Type B pancreatic cell (in vitro differentiated cells): ENCODE measurements around the gene PTPRM. TPM values are rescaled to one million over a fixed set of nuclear protein-coding genes. Genes with fewer than 3 reads are reported as not detected.
A peak's percentile ranks its signal among the peaks of the same experiment; 100 is the strongest.

Experiments used
- DNase-seq: peaks from one replicate; pipeline ENCODE4 v3.0.0; 2021; ENCODE audit warnings: mixed read lengths; ENCODE audit not compliant: unreplicated experiment; ENCODE audit errors: extremely low spot score
- H3K27ac Mint-ChIP-seq: 2 replicates; pipeline ENCODE4 v1.8.0; 2021; ENCODE audit warnings: mild to moderate bottlenecking, mixed read lengths
- H3K27me3 Mint-ChIP-seq: 2 replicates; pipeline ENCODE4 v1.8.0; 2021; ENCODE audit warnings: mixed read lengths
- H3K36me3 Mint-ChIP-seq: 2 replicates; pipeline ENCODE4 v1.8.0; 2021; ENCODE audit warnings: mixed read lengths
- H3K4me1 Mint-ChIP-seq: one replicate; pipeline ENCODE4 v1.8.0; 2021; ENCODE audit warnings: mixed read lengths; ENCODE audit not compliant: unreplicated experiment
- H3K4me3 Mint-ChIP-seq: 2 replicates; pipeline ENCODE4 v1.8.0; 2021; ENCODE audit warnings: mild to moderate bottlenecking, mixed read lengths
- H3K9me3 Mint-ChIP-seq: 2 replicates; pipeline ENCODE4 v1.8.0; 2021; ENCODE audit warnings: mixed read lengths
- total RNA-seq: library from RNA; stranded (reverse); gene quantifications from 2 replicates; pipeline ENCODE4 v1.2.1, GENCODE V29; 2021; ENCODE audit warnings: low replicate concordance
- TF ChIP-seq, protein P1 (sequence below): fragments of 200-600 bp; sonication (generic); conservative IDR thresholded peaks from 2 replicates; pipeline ENCODE4 v1.5.0; 2021; ENCODE audit warnings: antibody characterized with exemption, mild to moderate bottlenecking

The PTPRM gene
- total RNA-seq, 1 donor from 2014 or later: 18.6 TPM

DNA sequence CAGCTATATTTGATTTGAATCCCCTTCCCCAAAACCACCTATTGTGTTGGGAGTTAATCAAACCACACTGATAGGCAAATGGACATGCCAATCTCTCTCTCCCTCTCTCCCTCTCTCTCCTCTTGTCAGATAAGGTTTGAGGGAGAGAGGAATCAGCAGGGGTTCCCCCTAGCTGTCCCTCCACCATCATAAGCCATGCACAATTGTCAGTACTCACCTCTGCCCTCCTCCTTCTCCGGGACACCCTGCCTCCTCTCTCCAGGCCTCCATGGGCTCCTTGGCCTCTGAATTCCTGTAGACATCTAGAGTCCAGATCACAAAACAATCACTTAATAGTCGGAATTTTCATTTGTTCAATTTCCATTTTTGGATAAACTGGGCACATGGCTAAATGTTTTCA is 798.4 kb downstream of the PTPRM start:
- Mint-ChIP-seq H3K36me3 (no peaks in the 10 kb centered on the region), H3K27me3 (peaks cover 62% of the 10 kb centered on the region), H3K27ac (no peak overlapping the region), H3K4me1 (peaks cover 5% of the 10 kb centered on the region), H3K4me3 (no peak overlapping the region), H3K9me3 (no peaks in the 10 kb centered on the region)
- TF ChIP-seq, protein P1, sequence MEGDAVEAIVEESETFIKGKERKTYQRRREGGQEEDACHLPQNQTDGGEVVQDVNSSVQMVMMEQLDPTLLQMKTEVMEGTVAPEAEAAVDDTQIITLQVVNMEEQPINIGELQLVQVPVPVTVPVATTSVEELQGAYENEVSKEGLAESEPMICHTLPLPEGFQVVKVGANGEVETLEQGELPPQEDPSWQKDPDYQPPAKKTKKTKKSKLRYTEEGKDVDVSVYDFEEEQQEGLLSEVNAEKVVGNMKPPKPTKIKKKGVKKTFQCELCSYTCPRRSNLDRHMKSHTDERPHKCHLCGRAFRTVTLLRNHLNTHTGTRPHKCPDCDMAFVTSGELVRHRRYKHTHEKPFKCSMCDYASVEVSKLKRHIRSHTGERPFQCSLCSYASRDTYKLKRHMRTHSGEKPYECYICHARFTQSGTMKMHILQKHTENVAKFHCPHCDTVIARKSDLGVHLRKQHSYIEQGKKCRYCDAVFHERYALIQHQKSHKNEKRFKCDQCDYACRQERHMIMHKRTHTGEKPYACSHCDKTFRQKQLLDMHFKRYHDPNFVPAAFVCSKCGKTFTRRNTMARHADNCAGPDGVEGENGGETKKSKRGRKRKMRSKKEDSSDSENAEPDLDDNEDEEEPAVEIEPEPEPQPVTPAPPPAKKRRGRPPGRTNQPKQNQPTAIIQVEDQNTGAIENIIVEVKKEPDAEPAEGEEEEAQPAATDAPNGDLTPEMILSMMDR: no peak
- DNase-seq: no peak

DNA sequence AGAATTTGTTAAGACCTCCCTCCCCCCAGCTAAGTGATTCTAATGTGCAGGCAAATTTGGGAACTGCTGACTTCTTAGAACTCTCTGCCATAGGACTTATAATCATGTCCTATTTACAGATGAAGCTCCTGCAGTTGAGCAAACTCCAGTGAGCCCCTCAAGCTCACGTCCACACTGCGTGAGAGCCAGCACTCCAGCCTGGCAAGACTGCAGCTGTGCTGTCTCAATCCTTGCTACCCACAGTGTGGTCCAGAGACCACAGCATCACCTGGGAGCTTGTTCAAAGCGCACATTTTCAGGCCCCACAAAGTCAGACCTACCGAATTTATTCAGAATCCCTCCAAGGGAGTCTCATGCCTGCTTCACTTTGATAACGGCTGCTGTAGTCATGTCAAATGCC is 799.0 kb downstream of the PTPRM start:
- H3K27ac Mint-ChIP-seq: no peak overlapping the region
- H3K4me1 Mint-ChIP-seq: peaks cover 5% of the 10 kb centered on the region

DNA sequence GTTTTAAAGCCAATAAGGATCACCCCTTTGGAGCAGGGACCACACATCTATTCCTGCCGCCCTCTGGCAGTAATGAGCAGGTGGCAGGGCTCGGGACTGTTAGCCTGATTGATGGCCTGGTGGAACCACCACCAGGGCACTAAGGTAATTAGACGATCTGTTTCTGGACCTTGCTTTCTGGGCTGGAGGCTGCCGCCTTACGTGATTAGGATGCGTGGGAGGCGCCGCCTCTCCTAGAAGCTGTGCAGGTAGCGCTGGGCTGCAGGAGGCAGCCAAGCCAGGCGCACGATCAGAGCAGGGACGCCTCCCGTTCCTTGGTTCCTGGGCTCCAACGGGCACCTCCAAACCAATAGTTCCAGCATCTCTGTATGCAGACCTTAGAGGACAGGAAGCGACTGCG is 799.5 kb downstream of the PTPRM start:
- Mint-ChIP-seq H3K4me3 (peak overlapping the region; percentile 76), H3K27ac (no peak overlapping the region), H3K9me3 (no peaks in the 10 kb centered on the region), H3K27me3 (peaks cover 61% of the 10 kb centered on the region), H3K36me3 (no peaks in the 10 kb centered on the region), H3K4me1 (peaks cover 5% of the 10 kb centered on the region)
- no peak for DNase-seq
- TF ChIP-seq, protein P1: no peak

More for the DNA sequence above, 799.0 kb downstream of the PTPRM start:
- H3K27me3 Mint-ChIP-seq: peaks cover 59% of the 10 kb centered on the region
- H3K36me3 Mint-ChIP-seq: no peaks in the 10 kb centered on the region
- peak overlapping the region; percentile 21 for H3K4me3 Mint-ChIP-seq
- H3K9me3 Mint-ChIP-seq: no peaks in the 10 kb centered on the region
- no peak for DNase-seq
- TF ChIP-seq, protein P1: no peak

DNA sequence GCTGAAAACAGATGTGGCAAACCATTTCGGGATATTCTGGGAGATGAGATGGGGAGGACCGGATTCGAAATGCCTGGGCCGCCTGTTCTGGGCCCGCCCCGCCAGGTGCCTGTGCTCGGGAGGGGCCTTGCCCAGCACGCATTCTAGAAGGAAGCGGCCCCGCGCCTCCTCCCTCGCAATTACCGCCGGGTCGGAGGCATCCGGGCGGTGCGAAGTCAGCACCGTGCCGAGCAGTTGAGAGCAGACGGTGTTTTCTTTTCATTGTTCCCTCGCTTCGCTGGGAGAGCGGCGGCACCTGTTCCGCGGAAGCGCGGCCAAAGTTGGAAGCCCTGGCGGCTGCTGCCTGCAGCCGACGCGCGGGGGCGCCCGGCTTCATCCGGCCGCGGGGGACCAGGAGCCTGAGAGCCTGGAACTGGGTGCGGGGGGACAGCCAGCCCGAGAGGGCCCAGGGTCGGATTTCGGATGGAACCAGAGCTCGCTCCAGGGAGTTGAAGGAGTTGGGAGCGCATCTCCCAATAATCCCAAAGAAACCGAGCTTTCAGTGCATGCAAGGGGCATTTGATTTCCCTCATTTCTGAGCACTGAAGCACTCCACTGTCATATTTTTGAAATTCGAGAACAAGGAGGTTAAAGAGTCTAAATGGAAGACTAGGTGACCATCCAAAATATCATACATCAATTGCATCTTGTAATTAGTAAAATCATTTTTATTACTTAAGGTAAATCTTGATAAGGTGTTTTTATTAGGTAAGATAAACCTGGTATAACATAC is 800.3 kb downstream of the PTPRM start:
- no peak for DNase-seq
- peak overlapping the region; percentile 76 for H3K4me3 Mint-ChIP-seq

DNA sequence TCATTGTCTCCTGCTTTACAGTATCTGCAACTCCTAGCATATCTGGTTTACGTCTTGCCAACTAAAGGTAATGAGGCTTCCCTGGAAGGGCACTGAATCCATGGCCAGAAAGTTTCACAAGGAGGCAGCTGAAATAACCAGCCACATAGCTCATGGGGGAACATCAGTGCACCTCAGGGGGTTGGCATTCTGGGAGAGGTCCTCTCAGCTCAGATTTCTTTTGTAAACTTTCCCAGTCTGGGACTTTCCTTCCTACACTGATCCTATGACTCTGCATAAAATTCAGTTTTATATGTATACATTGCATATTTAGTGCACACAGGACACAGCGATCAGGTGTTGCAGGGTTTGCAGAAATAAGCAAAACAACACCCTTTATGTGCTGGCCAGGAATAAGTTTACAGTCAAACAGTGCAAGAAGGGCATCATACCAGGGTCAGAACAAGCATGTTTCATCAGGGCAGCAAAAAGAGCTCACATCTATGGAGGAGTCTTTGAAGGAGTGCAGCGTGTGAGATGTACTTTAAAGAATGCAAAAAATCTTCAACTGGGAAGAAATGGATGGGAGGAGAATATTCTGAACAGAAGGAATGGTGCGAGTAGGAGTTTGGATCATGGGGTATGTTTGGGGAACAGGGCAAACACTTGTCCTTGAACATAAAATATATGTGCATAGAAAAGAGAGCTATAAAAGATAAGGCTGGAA is 801.5 kb downstream of the PTPRM start:
- peaks cover 46% of the 10 kb centered on the region for H3K27me3 Mint-ChIP-seq
- H3K36me3 Mint-ChIP-seq: no peaks in the 10 kb centered on the region
- H3K27ac Mint-ChIP-seq: no peak overlapping the region
- no peaks in the 10 kb centered on the region for H3K9me3 Mint-ChIP-seq
- H3K4me1 Mint-ChIP-seq: peaks cover 5% of the 10 kb centered on the region
- no peak overlapping the region for H3K4me3 Mint-ChIP-seq
- TF ChIP-seq, protein P1: no peak
- no peak for DNase-seq

More for the DNA sequence above, 800.3 kb downstream of the PTPRM start:
- Mint-ChIP-seq H3K36me3 (no peaks in the 10 kb centered on the region), H3K4me1 (peaks cover 5% of the 10 kb centered on the region), H3K9me3 (no peaks in the 10 kb centered on the region), H3K27ac (no peak overlapping the region), H3K27me3 (peaks cover 58% of the 10 kb centered on the region)
- TF ChIP-seq, protein P1: peak; percentile 73
